ENCODE results near the gene TMEM213.
A peak's percentile ranks its signal among the peaks of the same experiment; 100 is the strongest.
"Not testable (repeated sequence)": the region's sequence is repeated elsewhere in the genome, so short reads cannot be mapped to it uniquely, and the experiment has no call there.

Gene TMEM213

DNA sequence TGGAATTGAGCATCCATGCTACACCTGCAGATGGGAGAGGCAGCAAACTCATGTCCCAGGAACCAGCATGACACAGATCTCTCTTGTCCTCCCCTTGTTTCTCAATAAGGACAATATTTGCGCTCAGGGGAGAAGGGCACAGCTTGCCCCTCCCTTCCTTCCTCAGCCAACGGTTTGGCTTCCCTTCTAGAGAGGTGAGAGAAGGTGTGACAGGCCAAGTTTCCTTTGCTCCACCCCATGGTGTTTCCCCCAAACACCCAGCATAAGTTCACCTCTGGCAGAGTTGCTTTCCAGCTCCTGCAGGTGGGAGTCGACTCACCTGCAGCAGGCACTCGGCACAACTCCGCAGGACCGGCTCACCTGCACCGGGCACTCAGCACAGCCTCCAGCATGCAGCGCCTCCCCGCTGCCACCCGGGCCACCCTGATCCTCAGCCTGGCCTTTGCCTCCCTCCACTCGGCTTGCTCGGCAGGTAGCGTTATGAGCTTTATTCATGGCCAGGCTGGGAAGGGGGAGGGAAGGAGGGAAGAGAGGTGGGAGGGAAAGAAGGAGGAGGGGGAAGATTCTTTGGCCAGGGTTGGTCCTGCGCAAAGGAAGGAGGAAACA is at the start of gene TMEM213, which contains the start of gene ATP6V0A4:
TSS of gene TMEM213 (plus strand) at position 280 of the 606 bp plus-strand sequence. CDS start at position 391, 111 bp downstream.
TSS of gene ATP6V0A4 (minus strand) at position 482 of the 606 bp plus-strand sequence. CDS start 26,949 bp downstream, outside the sequence.
- no peak for DNase-seq

- no peak for DNase-seq
These were observed 49.1 kb upstream of the TMEM213 start for GRCh38 chr7:138748666-138749065.

- no peak for DNase-seq
These were observed 47.8 kb upstream of the TMEM213 start for GRCh38 chr7:138749960-138750359.

GRCh38 chr7:138750473-138750872 is 47.3 kb upstream of the TMEM213 start:
- DNase-seq: no peak

- no peak for DNase-seq
These were observed 46.8 kb upstream of the TMEM213 start for GRCh38 chr7:138750901-138751464.

- no peak for DNase-seq
These were observed 45.2 kb upstream of the TMEM213 start for GRCh38 chr7:138752518-138753149.

- DNase-seq: no peak
These were observed 44.7 kb upstream of the TMEM213 start for GRCh38 chr7:138753150-138753518.

DNA sequence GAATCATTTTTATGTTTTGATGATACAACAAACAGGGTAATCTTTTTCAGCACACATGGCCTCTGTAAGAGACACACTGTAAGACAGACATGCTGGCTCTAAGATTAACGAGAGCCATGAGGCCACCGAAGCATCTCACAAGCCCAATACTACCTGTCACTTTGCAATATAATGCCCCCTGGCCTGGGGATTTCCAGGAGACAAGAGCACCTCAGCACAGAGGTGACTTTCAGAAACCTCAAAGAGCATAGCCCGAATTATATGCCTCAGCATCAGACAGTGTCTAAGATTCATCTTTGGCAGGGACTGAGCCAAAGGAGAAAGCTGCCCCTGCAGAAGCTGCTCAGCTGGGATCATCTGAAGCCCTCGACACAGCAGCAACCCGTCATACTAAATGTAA is 44.2 kb upstream of the TMEM213 start:
- DNase-seq: no peak

DNA sequence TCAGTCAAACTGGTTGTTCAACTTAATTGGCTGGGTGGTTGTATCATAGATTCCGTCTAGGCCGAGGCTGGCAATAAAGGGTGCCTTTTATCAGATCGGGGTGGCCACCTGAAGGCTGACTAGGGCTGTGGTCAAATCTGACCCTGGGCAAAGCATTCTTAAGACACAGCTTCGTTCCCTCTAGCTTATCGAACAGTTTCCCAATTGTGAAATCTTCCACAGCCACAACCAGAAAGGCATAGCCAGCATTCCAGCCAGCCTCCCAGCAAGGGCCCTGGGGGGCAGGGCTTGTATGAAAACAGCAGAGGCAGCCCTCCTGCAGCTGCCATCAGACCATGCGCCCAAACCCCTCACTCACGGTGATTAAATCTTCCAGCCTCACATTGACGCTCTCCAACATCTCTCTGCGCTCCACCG is 42.5 kb upstream of the TMEM213 start:
- DNase-seq: peak; percentile 46

GRCh38 chr7:138755842-138756590 is 41.8 kb upstream of the TMEM213 start:
- DNase-seq: no peak

GRCh38 chr7:138756591-138757242 is 41.1 kb upstream of the TMEM213 start:
- no peak for DNase-seq

GRCh38 chr7:138768241-138768640 is 29.6 kb upstream of the TMEM213 start:
- DNase-seq: no peak

DNA sequence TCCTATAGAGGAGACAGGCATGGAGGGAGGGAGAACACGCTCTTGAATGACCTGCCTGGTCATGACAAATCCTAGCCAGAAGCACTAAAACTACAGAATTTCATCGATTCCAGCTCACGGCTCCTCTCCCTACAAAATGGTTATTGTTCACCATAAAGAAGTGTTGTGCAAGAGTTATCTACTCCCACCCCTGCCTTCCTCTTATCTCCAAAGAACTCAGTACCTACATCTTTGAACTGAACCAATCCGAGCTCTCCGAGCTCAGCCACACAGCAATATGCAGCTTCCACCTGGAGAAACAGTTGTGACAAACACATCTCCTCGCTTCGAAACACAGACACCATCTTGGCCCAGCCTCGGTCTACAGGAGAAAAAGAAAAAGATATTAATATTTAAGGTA is 26.9 kb upstream of the TMEM213 start:
- DNase-seq: no peak

- DNase-seq: no peak
These were observed 24.6 kb upstream of the TMEM213 start for GRCh38 chr7:138773176-138773575.

GRCh38 chr7:138773817-138774216 is 24.0 kb upstream of the TMEM213 start:
- DNase-seq: no peak

DNA sequence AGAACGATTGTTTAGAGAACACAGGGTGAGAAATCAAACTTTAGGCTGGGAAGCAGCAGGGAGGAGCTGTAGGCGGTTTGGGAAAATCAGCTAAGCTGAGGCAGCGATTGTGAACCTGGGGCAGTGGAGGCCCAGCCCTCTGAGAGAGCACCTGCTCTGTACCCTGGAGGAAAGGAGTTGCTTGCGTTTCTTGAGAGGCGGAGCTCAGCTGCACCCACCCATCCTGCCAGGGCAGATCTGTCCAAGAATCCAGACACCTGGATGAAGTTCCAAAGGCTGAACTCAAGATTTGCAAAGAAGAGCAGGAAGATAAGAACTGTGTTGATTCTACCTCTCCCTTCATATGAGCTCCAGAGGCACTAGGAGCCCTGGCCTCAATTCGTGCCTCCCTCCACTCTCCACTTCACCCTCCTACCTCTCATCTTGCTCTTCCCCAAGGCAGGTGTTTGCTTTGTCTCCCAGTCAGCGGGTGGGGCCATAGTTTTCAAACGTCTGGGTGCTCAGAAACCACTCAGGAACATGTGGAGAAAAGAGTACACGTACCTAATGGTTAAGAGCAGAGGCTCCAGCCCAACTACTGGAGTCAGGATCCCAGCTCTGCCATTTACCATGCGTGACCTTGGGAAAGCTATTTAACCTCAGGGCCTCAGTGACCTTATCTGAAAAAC is 21.5 kb upstream of the TMEM213 start:
- DNase-seq: no peak

DNA sequence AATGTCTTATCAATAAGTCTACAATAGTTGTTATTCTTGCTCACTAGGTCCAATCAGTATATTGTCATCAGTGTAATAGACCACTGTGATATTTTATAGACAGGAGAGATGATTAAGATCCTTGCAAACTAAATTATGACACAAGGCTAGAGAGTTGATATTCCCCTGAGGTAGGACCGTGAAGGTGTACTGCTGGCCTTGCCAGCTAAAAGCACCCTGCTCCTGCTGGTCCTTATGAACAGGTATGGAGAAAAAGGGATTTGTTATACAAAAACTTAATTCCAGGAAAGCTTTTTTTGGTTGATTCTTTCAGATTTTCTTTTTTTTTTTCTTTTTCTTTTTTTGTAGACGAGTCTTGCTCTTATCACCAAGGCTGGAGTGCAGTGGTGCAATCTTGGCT is 16.8 kb upstream of the TMEM213 start:
- DNase-seq: no peak

- DNase-seq: no peak
These were observed 13.1 kb upstream of the TMEM213 start for GRCh38 chr7:138784692-138785091.

DNA sequence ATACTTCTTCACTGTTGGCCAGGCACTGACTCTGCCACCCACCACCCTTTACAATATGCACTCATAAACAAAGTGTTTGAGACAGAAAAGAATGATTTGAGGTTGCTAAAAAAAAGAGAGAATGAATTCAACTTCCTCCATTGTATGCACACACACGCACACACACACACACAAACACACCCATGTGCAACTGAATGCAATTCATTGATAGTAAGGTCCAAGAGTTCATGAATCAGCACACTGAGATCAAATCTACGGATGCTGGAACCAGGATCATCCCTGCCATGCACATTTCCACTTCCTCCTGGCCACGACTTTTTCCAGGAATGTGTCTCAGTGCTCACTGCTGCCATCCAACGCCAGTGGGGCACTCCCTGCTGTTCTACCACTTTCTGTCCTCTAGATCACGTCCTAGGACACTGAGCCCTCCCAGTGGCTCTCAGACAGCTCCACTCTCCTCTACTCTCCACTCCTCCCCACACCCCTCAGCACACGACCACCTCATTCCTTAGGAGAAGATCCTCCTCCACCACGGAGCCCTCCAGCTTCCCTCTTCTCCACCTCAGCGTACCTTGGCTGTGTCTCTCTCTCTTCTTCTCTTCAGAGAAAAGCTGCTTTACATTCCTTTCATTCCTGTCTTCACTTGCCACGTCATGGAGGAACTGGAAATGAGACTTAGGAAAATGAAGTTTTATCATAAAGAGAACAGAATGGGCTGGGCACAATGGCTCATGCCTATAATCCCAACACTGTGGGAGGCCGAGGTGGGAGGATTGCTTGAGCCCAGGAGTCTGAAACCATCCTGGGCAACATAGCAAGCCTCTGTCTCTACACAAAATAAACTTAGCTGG is 12.0 kb upstream of the TMEM213 start:
- DNase-seq: peak; percentile 89

DNA sequence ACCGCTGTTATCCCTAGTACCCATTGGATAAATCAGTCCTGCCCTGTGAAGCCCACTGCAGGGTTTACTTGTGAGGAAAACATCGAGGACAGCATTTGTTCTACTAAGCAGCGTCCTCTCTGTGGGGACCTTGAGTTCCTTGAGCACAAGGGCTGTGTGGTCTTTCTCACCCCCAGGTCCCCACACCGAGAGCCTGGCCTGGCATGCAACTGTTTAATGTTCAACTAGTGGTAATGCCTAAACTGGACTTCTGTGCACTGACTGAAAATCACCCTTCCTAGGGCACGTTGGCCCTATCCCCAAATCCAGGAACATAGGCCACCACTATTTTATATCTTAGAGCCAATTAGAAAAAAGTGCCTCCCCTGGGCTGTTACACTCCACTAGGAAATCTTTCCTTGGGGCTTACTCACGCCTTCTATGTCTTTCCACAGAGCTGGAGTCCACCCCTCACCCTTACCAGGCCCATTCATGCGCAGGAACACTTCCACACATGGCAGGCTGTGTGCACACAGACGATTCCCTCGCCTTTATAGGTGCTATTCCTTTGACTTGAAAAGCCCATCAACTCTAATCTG is 1.7 kb upstream of the TMEM213 start:
- no peak for DNase-seq

- not testable (repeated sequence) for DNase-seq
These were observed 748 bp upstream of the TMEM213 start for GRCh38 chr7:138797046-138797445.

Data from NCI-H226 (cell line).